GM12865 (cell line): Measurements from ENCODE around the gene CDK9.
"Not testable (repeated sequence)": the region's sequence is repeated elsewhere in the genome, so short reads cannot be mapped to it uniquely, and the experiment has no call there.

Experiments used
- DNase-seq: peaks from one replicate; pipeline ENCODE4 v3.0.0; 2010; ENCODE audit warnings: low read depth
- H3K4me3 ChIP-seq: 2 replicates; pipeline ENCODE4 v1.5.1; 2011; ENCODE audit warnings: mild to moderate bottlenecking, low read depth, low read length, control low read depth
- TF ChIP-seq, protein P1 (sequence below): IDR thresholded peaks from 2 replicates; pipeline ENCODE4 v1.5.1; 2011; ENCODE audit warnings: low read length, control low read depth, low read depth, inconsistent platforms; ENCODE audit not compliant: insufficient read depth; ENCODE audit errors: missing control alignments

The CDK9 gene

GRCh38 chr9:127755061-127756060 is 30.5 kb upstream of the CDK9 start:
- TF ChIP-seq, protein P1, sequence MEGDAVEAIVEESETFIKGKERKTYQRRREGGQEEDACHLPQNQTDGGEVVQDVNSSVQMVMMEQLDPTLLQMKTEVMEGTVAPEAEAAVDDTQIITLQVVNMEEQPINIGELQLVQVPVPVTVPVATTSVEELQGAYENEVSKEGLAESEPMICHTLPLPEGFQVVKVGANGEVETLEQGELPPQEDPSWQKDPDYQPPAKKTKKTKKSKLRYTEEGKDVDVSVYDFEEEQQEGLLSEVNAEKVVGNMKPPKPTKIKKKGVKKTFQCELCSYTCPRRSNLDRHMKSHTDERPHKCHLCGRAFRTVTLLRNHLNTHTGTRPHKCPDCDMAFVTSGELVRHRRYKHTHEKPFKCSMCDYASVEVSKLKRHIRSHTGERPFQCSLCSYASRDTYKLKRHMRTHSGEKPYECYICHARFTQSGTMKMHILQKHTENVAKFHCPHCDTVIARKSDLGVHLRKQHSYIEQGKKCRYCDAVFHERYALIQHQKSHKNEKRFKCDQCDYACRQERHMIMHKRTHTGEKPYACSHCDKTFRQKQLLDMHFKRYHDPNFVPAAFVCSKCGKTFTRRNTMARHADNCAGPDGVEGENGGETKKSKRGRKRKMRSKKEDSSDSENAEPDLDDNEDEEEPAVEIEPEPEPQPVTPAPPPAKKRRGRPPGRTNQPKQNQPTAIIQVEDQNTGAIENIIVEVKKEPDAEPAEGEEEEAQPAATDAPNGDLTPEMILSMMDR, result no peak
- no peak overlapping the region for H3K4me3 ChIP-seq
- no peak for DNase-seq

GRCh38 chr9:127756233-127756632 is 29.6 kb upstream of the CDK9 start:
- H3K4me3 ChIP-seq, result no peak overlapping the region
- TF ChIP-seq, protein P1, result no peak
- DNase-seq, result no peak

GRCh38 chr9:127756776-127757175 is 29.1 kb upstream of the CDK9 start:
- DNase-seq, H3K4me3 ChIP-seq: not testable (repeated sequence)

- TF ChIP-seq, protein P1, result no peak
- no peak overlapping the region for H3K4me3 ChIP-seq
- no peak for DNase-seq
Measured at GRCh38 chr9:127758843-127759242, 27.0 kb upstream of the CDK9 start.

DNA sequence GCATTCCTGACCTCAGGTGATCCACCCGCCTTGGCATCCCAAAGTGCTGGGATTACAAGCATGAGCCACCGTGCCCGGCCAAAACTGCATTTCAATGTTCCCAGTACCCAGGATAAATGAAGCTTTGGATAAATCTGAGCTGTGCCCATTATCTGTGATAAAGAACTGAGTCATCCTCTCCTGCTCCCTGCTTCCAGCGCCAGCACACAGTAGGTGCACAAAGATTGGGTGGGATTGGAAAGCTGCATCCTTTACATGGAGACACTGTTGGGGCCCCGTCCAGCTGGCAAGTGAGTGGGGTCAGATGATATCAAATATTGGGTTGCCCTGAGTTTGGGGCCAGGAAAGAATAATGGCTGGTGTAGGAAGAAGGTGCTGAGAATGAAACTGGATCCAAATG is 24.8 kb upstream of the CDK9 start:
- no peak for DNase-seq
- no peak overlapping the region for H3K4me3 ChIP-seq
- TF ChIP-seq, protein P1, result no peak

DNA sequence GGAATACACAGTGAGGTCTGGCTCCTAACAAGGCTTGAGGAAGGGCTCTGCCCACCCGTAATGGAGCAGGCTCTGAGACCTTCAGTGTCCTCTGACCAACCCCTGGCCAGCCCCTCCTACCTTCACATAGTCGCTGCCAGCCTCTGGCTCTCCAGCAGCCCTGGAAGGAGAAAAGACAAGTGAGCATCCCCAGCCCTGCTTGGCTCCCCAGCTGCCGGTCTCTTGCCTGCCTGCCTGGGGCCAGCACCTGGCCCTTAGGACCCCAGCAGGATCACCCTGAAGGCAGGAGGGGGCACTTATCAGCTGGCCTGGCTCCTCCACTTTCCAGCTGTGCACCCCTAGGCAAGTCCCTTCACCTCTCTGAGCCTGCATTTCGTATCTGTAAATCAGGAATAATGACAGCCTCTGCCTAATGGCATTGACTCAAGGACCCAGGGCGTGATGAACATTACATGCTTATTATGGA is 24.3 kb upstream of the CDK9 start:
- no peak overlapping the region for H3K4me3 ChIP-seq
- no peak for DNase-seq
- TF ChIP-seq, protein P1, result no peak

GRCh38 chr9:127762111-127762676 is 23.6 kb upstream of the CDK9 start:
- H3K4me3 ChIP-seq, result no peak overlapping the region
- no peak for DNase-seq
- TF ChIP-seq, protein P1, result no peak
